Stimulated activated CD4-positive, alpha-beta T cell treated with anti-CD3 and anti-CD28 coated beads, Interleukin-15, amount 100 ng/mL, for 48 hours (primary cell): ENCODE measurements around the gene BRD4.
A peak's percentile ranks its signal among the peaks of the same experiment; 100 is the strongest.

Experiments
- DNase-seq, 2 donors: peaks; one replicate each; pipeline ENCODE4 v3.0.0-alpha.2; 2020; ENCODE audit warnings: low read depth in 2 of 2

BRD4 gene

DNA sequence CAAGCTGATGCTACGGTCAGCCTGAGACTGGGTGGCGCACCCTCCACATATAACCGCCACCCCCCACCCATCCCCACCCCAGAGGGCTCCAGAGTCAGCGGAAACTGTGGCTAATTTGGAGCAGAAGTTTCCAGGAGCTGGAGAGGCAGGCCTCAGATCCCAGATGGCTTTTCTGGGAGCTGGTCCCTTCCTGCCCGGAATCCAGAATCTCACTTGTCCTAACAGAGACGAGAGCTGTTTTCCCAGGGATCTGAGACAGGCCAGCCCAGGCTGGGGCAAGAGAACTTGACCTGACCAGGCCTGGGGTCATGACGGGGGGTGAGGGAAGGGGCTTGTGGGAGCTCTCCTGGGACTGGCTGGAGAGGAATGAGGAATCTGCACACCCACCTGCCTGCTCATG lies 106.6 kb downstream of the BRD4 start:
- no peak for DNase-seq

DNA sequence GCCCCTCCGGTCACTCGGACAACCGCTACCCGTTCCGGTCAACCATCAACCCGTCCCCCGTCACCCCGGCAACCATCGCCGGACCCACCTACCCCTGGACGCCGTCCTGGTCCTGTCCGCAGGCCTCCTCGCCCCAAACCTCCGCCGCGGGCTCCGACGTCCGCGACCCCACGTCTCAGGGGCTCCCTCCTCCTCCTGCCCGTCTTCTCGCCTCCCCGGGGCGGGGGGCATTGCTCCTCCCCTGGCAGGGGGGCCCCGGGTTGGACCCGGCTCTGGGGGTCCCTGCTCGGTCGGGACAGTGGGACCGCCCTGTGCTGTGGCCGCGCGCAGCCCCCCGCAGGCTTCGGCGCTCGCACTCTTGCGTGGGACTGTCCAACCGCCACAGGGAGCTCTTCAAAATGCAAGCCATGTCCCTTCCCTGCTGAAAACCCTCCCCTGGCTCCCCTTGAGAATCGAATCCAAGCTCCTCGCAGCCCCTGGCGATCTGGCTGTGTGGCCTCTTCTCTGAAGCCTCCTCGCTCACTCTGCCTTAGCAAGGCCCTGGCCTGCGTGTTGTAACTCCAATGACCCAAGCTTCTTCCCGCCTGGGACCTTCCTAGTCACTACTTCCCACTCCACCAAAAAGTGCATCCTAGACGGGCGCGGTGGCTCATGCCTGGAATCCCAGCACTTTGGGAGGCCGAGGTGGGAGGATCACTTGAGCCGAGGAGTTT lies 108.5 kb downstream of the BRD4 start:
- no peak for DNase-seq

DNA sequence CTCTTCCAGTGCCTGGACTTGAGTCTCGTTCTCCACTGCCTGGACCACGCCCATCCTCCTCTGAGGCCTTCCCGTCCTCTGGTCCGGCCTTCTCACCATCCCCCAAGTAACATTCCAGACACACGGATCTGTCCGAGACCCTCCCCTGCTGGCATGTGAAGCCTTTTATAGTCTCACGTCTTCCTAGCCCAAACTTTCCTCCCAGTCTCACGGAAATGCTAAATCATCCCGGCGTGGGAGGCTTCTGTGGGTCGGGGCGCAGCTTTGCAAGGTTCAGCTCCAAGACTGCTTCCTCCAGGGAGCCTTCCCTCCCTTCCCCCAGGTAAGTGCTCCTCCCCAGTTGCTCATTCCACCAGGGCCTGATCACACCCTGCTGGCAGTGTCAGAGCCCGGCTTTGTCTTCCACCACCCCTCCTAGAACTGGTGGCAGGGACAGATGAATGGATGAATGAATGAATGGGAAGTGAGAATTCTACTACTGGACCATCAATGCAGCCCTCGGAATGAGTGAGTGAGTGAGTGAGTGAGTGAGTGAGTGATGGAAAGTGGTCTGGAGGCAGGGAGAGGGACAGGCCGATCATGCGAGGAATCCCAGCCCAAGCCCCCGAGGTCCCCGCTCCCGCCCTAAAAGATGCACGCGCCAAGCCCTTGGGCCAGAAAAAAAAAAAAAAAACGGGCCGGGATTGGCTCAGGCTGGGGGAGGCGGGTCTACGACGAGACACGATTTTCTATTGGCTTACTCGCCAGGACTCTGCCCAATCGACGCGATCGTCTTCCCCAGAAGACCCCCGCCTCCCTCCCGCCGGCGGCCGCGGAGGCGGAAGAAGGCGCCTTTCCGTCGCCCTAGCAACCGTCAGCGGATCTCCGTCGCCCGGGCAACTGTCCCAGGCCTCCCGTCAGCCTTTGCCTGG lies 109.3 kb downstream of the BRD4 start:
- DNase-seq = peak; percentile 61 to 72

DNA sequence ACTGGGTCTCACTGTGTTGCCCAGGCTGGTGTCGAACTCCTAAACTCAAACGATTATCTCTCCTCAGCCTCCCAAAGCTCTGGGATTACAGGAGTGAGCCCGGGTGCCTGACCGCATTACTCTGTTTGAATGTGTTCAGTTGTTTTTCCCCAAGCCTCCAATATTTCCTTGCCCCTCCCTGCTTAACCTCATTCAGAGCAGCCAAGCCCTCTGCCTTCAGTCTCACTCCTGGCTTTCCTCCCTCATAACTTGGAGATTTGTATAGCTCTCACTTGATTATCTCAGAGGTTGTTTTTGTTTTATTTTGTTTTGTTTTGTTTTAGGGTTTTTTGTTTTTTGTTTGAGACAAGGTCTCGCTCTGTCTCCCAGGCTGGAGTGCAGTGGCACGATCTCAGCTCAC lies 111.5 kb downstream of the BRD4 start:
- DNase-seq = no peak

DNA sequence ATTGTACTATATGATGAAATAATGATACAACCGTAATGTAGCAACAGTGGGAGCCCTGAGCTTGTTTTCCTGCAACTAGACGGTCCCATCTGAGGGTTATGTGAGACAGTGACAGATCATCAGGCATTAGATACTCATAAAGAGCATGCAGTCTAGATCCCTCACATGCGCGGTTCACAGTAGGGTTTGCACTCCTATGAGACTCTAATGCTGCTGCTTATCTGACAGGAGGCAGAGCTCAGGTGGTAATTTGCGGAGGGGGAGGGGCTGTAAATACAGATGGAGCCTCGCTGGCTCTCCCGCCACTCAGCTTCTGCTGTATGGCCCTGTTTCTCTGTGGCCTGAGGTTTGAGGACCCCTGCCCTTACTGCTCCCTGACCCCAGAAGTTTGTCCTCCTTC lies 113.8 kb downstream of the BRD4 start:
- no peak for DNase-seq

DNA sequence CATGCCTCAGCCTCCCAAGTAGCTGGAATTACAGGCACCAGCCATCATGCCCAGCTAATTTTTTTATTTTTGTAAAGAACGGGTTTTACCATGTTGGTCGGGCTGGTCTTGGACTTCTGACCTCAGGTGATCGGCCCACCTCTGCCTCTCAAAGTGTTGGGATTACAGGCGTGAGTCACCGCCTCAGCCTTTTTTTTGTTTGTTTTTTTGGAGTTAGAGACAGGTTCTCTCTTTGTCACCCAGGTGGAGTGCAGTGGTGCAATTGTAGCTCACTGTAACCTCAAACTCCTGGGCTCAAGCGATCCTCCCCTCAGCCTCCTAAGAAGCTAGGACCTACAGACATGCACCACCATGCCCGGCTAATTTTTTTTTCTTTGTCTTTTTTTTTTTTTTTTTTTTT lies 116.0 kb downstream of the BRD4 start:
- DNase-seq = no peak

DNA sequence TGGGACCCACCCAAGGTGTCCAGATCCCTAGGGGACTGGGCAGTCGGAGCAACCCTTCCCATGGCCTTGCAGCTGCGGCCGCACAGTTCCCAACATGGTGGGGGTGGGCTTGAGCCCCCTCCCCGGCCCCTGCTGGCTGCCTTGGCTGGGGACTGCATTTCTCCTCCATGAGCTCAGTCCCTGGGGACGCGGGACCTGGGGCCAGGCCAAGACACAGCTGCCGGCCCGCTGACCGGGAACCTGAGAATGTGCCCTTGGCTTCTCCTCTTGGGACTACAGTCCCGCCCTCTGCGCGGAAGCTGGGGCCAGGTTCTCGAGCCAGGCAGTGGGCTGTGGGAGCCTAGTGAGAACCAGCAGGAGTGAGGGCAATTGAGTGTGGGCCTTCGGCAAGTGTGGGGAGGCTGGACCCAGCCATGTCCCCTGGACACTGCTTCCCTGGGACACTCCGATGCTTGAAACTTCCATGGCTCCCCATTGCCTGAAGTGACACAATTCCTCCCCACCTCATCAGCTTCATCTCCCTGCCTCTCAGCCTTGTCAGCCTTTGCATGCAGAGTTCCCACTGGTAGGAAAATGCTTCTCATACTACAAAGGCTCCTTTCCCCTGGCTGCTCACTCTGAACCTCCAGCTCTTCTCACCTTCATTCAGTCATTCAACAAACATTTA lies 118.5 kb downstream of the BRD4 start:
- DNase-seq = no peak

DNA sequence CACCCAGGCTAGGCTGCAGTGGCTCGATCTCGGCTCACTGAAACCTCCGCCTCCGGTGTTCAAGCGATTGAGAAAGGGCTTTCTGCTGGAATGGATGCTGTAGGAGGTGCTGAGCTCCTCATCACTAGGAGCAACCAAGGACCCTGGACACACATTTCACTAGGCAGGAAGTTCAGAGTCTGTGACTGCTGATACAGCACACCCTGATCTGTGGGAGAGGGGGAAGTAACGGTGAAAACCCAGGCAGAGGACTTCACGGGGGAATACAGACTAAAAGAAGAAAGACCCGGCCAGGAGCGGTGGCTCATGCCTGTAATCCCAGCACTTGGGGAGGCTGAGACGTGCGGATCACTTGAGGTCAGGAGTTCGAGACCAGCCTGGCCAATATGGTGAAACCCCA lies 119.6 kb downstream of the BRD4 start:
- DNase-seq = no peak

- DNase-seq = no peak
Measured at GRCh38 chr19:15210323-15210781, 122.0 kb downstream of the BRD4 start.

- DNase-seq = no peak
Measured at GRCh38 chr19:15201374-15202023, 130.8 kb downstream of the BRD4 start.

GRCh38 chr19:15200553-15201364 lies 131.6 kb downstream of the BRD4 start, which contains the start of gene NOTCH3:
NOTCH3 (minus strand) TSS chr19:15200995; CDS start chr19:15200905, 90 bp downstream.
- no peak for DNase-seq

GRCh38 chr19:15199661-15200552 lies 132.4 kb downstream of the BRD4 start:
- no peak for DNase-seq

DNA sequence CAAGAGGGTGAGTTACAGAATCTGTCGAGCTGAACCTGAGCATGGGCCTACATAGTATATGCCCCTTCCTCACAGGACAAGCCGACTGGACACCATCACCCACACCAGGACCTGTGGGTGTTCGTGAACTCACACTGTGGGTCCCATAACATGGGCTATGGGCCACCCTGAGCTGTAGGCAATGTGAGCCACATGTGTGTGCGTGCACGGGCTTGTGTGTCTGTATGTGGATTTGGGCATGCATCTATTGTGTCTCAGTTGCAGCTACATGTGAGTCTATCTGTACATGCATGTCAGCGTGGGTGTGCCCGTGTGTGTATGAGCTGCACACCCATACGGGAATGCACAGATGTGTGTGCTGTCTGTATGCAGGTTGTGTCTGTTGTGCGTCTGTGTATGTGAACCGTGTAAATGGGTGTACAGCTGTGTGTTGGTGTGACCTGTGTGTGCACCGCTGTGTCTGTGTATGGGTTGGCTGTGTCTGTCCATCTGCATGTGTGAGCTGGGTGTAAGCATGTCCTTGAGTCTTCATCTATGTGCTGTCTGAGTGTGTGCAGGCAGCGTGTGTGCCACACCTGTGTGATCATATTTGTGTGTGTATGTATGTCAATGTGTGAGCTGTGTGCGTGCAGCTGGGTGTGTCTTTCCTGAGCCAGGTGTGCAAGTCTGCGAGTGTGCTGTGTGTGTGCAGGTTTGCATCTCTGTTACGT lies 133.2 kb downstream of the BRD4 start:
- DNase-seq = no peak

DNA sequence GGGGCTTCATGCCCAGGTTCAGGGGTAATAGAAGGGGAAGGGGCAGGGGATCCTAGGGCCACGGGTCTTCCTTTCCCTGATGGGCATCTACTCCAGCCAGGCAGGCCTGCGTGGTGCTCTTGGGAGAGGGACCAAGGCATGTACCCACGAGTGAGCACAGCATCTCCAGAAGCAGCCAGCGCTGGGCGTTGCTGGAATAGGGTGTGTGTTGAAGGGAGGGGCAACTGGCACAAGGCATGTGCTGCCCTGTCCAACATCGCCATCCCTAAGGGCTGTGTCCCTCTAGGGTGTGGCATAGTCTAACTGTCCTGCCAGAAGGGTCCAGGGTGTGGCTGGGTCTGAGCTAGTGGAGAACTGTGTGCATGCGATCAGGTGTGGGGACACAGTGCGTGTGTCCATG lies 134.4 kb downstream of the BRD4 start:
- no peak for DNase-seq

DNA sequence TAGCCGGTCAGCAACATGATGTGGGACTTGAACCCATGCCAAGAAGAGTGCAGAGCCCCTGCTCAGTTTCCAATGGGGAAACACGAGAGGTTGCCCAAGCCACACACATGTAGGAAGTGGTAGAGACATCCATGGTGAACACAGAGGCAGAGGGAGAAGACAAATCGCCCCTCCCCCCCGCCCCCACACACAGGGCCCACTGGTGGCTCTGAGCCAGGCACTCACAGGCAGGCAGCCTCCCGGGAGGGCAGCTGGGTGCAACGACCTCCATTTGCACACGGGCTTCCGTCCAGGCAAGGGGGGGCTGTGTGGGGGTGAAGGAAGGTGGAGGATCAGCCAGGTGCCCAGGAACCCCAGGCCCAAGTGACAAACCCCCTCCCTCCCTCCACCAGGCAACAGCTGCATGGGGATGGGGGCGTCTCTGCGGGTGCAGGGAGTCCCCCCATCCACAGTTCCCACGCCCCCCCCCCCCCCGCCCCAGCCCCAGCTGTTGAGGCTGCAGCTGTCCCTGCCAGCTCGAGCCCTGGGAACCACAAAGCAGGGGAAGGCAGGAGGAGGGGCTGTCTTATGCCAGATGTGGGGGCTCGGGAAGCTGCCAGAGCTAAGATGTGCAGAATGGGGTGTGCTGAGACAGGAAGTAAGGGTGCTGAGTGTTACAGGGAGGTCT lies 134.9 kb downstream of the BRD4 start:
- no peak for DNase-seq

DNA sequence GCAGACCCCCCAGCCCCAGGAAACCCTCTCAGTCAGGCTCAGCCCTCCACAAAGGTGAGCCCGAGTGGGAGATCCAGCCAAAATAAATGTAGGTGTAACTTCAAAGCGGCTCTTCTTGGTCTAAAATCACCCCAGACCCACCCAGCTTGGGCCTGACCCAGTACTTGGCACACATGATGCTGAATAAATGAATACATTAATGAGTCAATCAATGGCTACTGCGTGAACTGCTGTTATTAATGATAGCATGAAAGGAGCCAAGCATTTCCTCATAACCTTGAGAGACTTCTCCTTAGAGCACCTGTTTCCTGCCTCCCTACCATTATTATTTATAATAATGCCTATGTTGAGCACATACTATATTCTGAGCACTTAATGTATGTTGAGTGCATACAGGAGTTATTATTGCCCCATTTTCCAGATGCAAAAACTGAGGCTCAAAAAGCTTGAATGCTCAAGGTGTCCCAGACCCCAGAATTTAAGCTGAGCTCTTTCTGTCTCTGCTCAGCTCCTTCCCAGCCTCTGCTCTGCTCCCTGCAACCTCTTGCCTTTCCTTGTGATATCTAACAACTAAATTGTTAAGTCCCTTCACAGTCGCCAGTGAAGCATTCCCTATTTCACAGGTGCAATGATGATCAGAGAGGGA lies 135.9 kb downstream of the BRD4 start:
- no peak for DNase-seq

GRCh38 chr19:15195371-15196334 lies 136.7 kb downstream of the BRD4 start:
- DNase-seq = no peak
